H1 (cell line): ENCODE measurements around the gene TBX18. TPM values are rescaled to one million over a fixed set of nuclear protein-coding genes. Genes with fewer than 3 reads are reported as not detected.

Experiments used
- RAD21 ChIP-seq, 2 experiments: IDR thresholded peaks in 1 of 2; conservative IDR thresholded peaks in 1 of 2; 2 replicates each; pipeline ENCODE4 v1.6.1; 2011; ENCODE audit warnings: low read depth in 2 of 2, low read length in 2 of 2, improper control_type of control experiment in 1 of 2, inconsistent platforms in 1 of 2, mild to moderate bottlenecking in 1 of 2, moderate library complexity in 1 of 2
- polyA plus RNA-seq, 7 experiments: library from polyadenylated mRNA; depleted of rRNA in 3 of 7; stranded (reverse) in 5 of 7; unstranded in 2 of 7; fragments of >200 nt in 5 of 7; fragments of 200-250 nt in 2 of 7; gene quantifications; 1 replicate in 5 of 7; 2 replicates in 1 of 7; 4 replicates in 1 of 7; pipeline versions ENCODE4 v1.2.1 to v1.2.3, GENCODE V29; 2011 to 2013; ENCODE audit warnings: missing spikeins in 2 of 7, mixed read lengths in 2 of 7
- total RNA-seq: library from RNA; stranded (reverse); fragmentation: NEBNext Ultra II Directional; extraction: Animal tissue kit (Norgen Biotek cat#: 25700); gene quantifications from 2 replicates; pipeline ENCODE4 v1.2.1, GENCODE V29; 2021

The TBX18 gene
- total and polyA plus RNA-seq, 2 of the 8 experiments (the other 6 are each of a cell fraction or from before 2014, with no cell fraction given), result 0.02 TPM; not detected in 1

DNA sequence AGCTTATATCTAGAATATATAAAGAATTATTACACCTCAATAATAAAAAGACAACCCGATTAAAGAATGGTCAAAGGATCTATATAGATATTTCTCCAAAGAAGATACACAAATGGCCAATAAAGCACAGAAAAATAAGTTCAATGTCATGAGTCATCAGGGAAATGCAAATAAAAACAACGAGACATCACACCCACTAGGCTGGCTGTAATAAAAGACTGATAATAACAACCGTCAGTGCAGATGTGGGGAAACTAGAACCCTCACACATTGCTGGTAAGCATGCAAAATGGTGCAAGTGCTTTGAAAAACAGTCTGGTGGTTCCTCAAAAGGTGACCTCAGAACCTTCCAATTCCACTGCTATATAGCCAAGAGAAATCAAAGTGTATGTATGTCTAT lies 33.0 kb downstream of the TBX18 start (continued):
- TF ChIP-seq RAD21 (IDR thresholded peaks at IDR 0.05 in 1 of 2, conservative IDR thresholded peaks at IDR 0.05 in 1 of 2; ENCODE audit: low read depth in 2 of 2, low read length in 2 of 2), result no peak
- TF ChIP-seq, all 59 proteins: peak for 0
